DMS 273 treated with DMSO at 0.1 percent for 48 hours (cell line): Measurements from ENCODE around the gene ABI1.

Experiments used
- DNase-seq: peaks from one replicate; lab custom pipeline; 2025; lab: John Stamatoyannopoulos, UW

The ABI1 gene

DNA sequence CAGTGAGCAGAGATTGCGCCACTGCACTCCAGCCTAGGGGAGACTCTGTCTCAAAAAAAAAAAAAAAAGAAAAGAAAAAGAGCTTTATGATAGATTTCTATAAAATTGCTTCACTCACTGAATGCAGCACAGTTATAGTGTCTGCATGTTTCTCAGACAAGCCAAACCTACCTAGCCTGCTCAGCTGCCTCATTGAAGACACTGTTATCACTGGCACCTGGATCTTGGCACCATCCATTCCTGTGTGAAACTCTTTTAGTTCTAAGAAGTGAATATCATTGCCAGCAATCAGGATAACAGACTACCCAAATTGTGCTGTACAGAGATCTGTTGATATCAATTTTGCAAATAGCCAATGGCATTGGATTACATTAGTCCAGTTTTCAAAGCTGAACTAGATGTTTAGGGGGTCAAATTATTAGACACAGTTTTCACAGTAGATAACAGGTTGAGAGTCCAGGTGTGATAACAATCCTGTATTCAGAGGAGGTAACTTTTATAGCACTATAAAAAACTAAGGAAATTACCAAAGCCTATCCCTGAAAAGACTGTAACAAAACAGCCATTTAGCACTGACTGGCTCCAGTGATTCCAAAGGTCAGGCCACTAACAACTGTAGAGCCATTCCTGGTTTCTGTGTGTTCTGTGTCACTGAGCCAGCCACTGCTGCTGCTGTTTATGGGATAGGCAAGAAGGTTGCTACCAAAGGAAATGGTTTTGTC, 146.2 kb downstream of the ABI1 start:
- DNase-seq = no peak

GRCh38 chr10:26711324-26711723, 149.4 kb downstream of the ABI1 start:
- no peak for DNase-seq

- DNase-seq = no peak
Measured at GRCh38 chr10:26706936-26707335, 153.8 kb downstream of the ABI1 start.

- DNase-seq = no peak
Measured at GRCh38 chr10:26706206-26706605, 154.6 kb downstream of the ABI1 start.

DNA sequence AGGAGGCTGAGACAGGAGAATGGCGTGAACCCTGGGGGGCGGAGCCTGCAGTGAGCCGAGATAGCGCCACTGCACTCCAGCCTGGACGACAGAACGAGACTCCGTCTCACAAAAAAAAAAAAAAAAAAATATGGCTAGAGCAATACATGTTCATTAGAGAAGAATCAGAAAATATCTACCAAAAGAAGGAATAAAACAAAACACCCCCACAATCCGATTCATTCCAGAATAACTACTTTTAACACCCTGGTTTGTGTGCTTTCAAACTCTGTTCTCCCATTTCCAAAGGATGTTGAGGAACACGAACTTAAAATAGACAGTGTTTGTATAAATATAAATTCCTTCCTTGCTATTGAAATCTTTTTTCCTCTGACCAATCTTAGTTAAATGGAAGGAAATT, 156.8 kb downstream of the ABI1 start:
- DNase-seq = no peak

GRCh38 chr10:26703096-26703495, 157.7 kb downstream of the ABI1 start:
- no peak for DNase-seq

DNA sequence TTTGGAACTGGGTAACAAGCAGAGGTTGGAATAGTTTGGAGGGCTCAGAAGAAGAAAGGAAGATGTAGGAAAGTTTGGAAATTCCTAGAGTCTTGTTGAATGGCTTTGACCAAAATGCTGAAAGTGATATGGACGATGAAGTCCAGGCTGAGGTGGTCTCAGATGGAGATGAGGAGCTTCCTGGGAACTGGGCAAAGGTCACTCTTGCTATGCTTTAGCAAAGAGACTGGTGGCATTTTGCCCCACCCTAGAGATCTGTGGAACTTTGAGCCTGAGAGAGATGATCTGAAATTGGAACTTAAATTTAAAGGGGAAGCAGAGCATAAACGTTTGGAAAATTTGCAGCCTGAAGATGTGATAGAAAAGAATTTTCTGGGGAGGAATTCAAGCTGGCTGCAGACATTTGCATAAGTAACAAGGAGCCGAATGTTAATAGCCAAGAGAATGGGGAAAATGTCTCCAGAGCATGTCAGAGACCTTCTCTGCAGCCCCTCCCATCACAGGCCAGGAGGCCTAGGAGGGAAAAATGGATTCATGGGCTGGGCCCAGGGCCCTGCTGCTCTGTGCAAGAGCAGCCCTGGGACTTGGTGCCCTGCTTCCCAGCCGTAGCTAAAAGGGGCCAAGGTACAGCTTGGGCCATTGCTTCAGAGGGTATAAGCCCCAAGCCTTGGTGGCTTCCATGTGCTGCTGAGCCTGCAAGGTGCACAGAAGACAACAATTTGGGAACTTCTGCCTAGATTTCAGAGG, 159.7 kb downstream of the ABI1 start:
- no peak for DNase-seq

- DNase-seq = no peak
Measured at GRCh38 chr10:26699631-26700030, 161.1 kb downstream of the ABI1 start.

GRCh38 chr10:26698909-26699308, 161.8 kb downstream of the ABI1 start:
- no peak for DNase-seq

DNA sequence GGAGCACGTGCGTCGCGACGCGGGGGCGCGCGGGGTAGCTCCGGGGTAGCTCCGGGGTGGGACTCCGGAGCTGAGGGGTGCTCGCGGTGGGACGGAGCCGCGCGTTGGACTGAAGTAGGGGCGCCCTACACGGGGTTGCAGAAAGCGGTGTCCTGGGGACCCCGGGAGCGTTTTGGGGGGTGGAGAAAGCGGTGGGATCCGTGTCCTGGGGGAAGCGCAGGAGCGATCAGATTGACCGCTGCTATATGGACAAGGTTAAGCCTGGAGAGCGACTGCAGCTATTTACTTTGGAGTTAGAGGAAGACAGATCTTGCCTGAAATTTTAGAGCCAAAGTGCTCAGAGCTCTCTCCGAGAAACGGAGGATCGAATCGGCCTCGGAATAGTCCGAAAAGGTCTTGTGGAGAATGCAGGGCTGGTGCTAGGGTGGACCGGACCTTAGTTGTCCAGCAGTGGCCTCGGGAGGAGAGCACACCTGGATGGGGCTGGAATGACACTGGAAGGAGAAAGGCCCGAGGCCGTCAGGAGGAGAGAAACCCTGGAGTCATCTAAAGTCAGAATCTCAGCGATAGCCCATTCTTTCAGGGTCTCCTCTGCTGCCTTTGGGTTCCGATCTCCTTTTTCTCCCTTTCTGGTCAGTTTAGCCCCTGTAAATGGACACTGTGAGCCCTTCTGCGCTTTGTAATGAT, 162.7 kb downstream of the ABI1 start:
- no peak for DNase-seq

GRCh38 chr10:26697163-26697921, 163.4 kb downstream of the ABI1 start, which contains the start of gene PDSS1:
TSS of gene PDSS1 (plus strand) at chr10:26697701. CDS start at chr10:26697712, 11 bp downstream.
- peak; percentile 39 for DNase-seq

GRCh38 chr10:26696786-26697162, 164.0 kb downstream of the ABI1 start:
- DNase-seq = no peak
